ENCODE data around the gene FMN2.

DNA sequence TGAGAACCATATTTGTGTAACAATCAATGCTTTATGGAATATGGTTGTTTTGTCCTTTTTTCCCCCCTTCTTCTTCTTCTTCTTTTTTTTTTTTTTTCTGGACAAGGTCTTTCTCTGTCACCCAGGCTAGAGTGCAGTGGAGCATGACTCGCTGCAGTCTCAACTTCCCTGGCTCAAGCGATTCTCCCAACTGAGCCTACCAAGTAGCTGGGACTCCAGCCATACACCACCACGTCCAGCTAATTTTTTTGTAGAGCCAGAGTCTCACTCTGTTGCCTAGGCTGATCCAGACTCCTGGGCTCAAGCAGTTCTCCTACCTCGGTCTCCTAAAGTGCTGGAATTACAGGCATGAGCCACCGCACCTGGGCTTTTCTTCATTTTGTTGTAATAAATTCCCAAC is 86.7 kb downstream of the FMN2 start:
- TF ChIP-seq, protein P1, sequence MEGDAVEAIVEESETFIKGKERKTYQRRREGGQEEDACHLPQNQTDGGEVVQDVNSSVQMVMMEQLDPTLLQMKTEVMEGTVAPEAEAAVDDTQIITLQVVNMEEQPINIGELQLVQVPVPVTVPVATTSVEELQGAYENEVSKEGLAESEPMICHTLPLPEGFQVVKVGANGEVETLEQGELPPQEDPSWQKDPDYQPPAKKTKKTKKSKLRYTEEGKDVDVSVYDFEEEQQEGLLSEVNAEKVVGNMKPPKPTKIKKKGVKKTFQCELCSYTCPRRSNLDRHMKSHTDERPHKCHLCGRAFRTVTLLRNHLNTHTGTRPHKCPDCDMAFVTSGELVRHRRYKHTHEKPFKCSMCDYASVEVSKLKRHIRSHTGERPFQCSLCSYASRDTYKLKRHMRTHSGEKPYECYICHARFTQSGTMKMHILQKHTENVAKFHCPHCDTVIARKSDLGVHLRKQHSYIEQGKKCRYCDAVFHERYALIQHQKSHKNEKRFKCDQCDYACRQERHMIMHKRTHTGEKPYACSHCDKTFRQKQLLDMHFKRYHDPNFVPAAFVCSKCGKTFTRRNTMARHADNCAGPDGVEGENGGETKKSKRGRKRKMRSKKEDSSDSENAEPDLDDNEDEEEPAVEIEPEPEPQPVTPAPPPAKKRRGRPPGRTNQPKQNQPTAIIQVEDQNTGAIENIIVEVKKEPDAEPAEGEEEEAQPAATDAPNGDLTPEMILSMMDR (IDR thresholded peaks at IDR 0.05) = no peak
- no peak for TF ChIP-seq ZFX (IDR thresholded peaks at IDR 0.05; ENCODE audit: borderline replicate concordance)
